Fibroblast of lung (primary cell): Measurements from ENCODE around the gene OR10A3. TPM values are rescaled to one million over a fixed set of nuclear protein-coding genes. Genes with fewer than 3 reads are reported as not detected.

Source experiments
- DNase-seq, 2 donors: peaks; one replicate each; pipeline versions ENCODE4 v3.0.0 to v3.0.0-alpha.2; 2010; ENCODE audit warnings: low read depth in 2 of 2
- H2AFZ ChIP-seq: 2 replicates; pipeline ENCODE4 v1.5.1; 2012; ENCODE audit warnings: low read length, control low read depth, inconsistent platforms
- H3K27ac ChIP-seq: 2 replicates; pipeline ENCODE4 v1.5.1; 2011; ENCODE audit warnings: low read length, control low read depth; ENCODE audit not compliant: insufficient read depth
- H3K27me3 ChIP-seq: 2 replicates; pipeline ENCODE4 v1.5.1; 2011; ENCODE audit warnings: mild to moderate bottlenecking, low read length; ENCODE audit not compliant: control insufficient read depth, insufficient read depth
- H3K36me3 ChIP-seq: 2 replicates; pipeline ENCODE4 v1.5.1; 2011; ENCODE audit warnings: low read length; ENCODE audit not compliant: control insufficient read depth, insufficient read depth
- H3K4me1 ChIP-seq: 2 replicates; pipeline ENCODE4 v1.5.1; 2011; ENCODE audit warnings: low read length; ENCODE audit not compliant: control insufficient read depth, insufficient read depth; ENCODE audit errors: extremely low read depth
- H3K4me2 ChIP-seq: 2 replicates; pipeline ENCODE4 v1.5.1; 2011; ENCODE audit warnings: low read length, control low read depth; ENCODE audit not compliant: insufficient read depth; ENCODE audit errors: extremely low read depth
- H3K4me3 ChIP-seq, 4 experiments: fragments of 200-600 bp in 1 of 4; sonication (generic) in 1 of 4; replicated peaks in 1 of 4; 2 replicates each; pipeline ENCODE4 v1.5.1; 2011 to 2016; ENCODE audit warnings: low read length in 4 of 4, low read depth in 3 of 4, mild to moderate bottlenecking in 3 of 4, control low read depth in 2 of 4, inconsistent platforms in 1 of 4, mixed read lengths in 1 of 4; ENCODE audit not compliant: insufficient read depth in 1 of 4; ENCODE audit errors: control extremely low read depth in 1 of 4
- H3K79me2 ChIP-seq: 2 replicates; pipeline ENCODE4 v1.5.1; 2012; ENCODE audit warnings: mild to moderate bottlenecking, low read length, inconsistent platforms; ENCODE audit not compliant: control insufficient read depth, insufficient read depth
- H3K9ac ChIP-seq: 2 replicates; pipeline ENCODE4 v1.5.1; 2011; ENCODE audit warnings: mild to moderate bottlenecking, low read length, control low read depth; ENCODE audit not compliant: insufficient read depth
- H3K9me3 ChIP-seq: 2 replicates; pipeline ENCODE4 v1.5.1; 2012; ENCODE audit warnings: low read depth, low read length; ENCODE audit not compliant: control insufficient read depth, insufficient read depth
- H4K20me1 ChIP-seq: 2 replicates; pipeline ENCODE4 v1.5.1; 2011; ENCODE audit warnings: low read length; ENCODE audit not compliant: control insufficient read depth, insufficient read depth; ENCODE audit errors: extremely low read depth
- CTCF ChIP-seq, 2 donors: IDR thresholded peaks in 1 of 2; conservative IDR thresholded peaks in 1 of 2; 1 replicate in 1 of 2; 2 replicates in 1 of 2; pipeline ENCODE4 v1.5.1; 2011 to 2012; ENCODE audit warnings: low read length in 2 of 2, control low read depth in 1 of 2, inconsistent platforms in 1 of 2, low read depth in 1 of 2, mild to moderate bottlenecking in 1 of 2
- EZH2 ChIP-seq: IDR thresholded peaks from 2 replicates; pipeline ENCODE4 v1.5.1; 2012; ENCODE audit warnings: low read length, control low read depth, mild to moderate bottlenecking; ENCODE audit errors: missing control alignments
- polyA plus RNA-seq, 2 donors: library from polyadenylated mRNA; depleted of rRNA in 1 of 2; stranded (reverse) in 1 of 2; unstranded in 1 of 2; fragments of >200 nt; gene quantifications; 2 replicates each; pipeline ENCODE4 v1.2.1, GENCODE V29; 2011 to 2012; ENCODE audit warnings: missing spikeins in 1 of 2
- total RNA-seq: library from RNA; depleted of rRNA; stranded (reverse); fragments of >200 nt; gene quantifications from 2 replicates; pipeline ENCODE4 v1.2.1, GENCODE V29; 2014

Gene OR10A3
- total and polyA plus RNA-seq, 2 donors (not counting 1 experiment from before 2014, with no cell fraction given) = 0.07 to 0.17 TPM

GRCh38 chr11:7892840-7893254, 48.7 kb downstream of the OR10A3 start:
- Histone ChIP-seq H3K36me3 (no peaks in the 10 kb centered on the region), H4K20me1 (no peaks in the 10 kb centered on the region), H3K79me2 (no peaks in the 10 kb centered on the region), H3K4me3 (no peak overlapping the region), H2AFZ (peak overlapping the region; percentile 93), H3K4me1 (peaks cover 21% of the 10 kb centered on the region), H3K9ac (no peak overlapping the region), H3K9me3 (no peaks in the 10 kb centered on the region), H3K27me3 (no peaks in the 10 kb centered on the region), H3K27ac (peak overlapping the region; percentile 76), H3K4me2 (no peak overlapping the region)
- TF ChIP-seq EZH2 (no peak), CTCF (conservative IDR thresholded peaks at IDR 0.05 in 1 of 2, IDR thresholded peaks at IDR 0.05 in 1 of 2; ENCODE audit: low read depth in 1 of 2, low read length in 2 of 2) (peak; percentile 60 to 71)
- peak; percentile 52 to 83 for DNase-seq

GRCh38 chr11:7892059-7892699, 49.3 kb downstream of the OR10A3 start:
- Histone ChIP-seq H3K79me2 (no peaks in the 10 kb centered on the region), H3K9me3 (no peaks in the 10 kb centered on the region), H2AFZ (peak overlapping the region; percentile 78), H3K36me3 (no peaks in the 10 kb centered on the region), H3K9ac (peak overlapping the region; percentile 14), H3K4me2 (peak overlapping the region; percentile 45), H4K20me1 (no peaks in the 10 kb centered on the region), H3K27me3 (no peaks in the 10 kb centered on the region), H3K4me3 (peak overlapping the region in 1 of 4 experiments; percentile 1), H3K27ac (peak overlapping the region; percentile 76), H3K4me1 (peaks cover 21% of the 10 kb centered on the region)
- peak; percentile 58 to 85 for DNase-seq
- TF ChIP-seq CTCF (conservative IDR thresholded peaks at IDR 0.05 in 1 of 2, IDR thresholded peaks at IDR 0.05 in 1 of 2; ENCODE audit: low read depth in 1 of 2, low read length in 2 of 2) = no peak
- TF ChIP-seq EZH2 = no peak

DNA sequence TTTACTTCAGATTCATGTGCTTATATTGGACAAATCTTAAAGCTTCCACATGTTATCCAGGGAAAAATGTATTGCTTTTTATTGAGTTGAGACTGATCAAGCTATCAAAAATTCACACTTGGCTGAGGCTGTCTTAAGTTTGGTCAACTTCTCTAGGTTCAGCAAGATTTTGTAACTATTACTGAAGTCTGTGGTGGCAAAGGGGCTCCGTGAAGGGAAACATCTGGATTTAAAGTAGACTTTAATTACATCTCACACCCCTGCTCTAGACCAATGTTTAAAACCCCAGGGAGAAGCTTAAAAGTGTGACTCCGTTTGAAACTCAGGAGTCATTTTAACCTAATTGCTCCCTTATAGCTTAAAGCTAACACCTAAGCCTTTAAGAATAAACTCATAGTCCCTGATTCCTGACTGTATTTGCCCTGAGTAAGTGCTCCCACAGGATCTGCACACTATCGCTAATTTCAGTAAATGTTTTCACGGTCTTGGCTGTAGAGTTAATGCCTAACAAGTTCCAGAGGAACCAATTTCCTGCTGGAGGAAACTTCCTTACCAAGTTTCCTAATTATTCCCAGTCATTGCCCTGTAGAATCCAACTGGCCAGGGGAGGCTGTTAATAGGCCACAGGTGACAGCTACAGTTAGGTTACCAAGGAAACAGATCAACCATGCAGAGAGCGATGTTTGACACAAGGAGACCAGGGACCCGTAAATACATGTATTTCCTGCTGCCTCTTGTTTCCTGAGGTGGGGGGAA, 50.9 kb downstream of the OR10A3 start:
- H2AFZ ChIP-seq = peak overlapping the region; percentile 28
- H3K4me3 ChIP-seq = no peak overlapping the region
- no peak for DNase-seq
- H3K36me3 ChIP-seq = no peaks in the 10 kb centered on the region
- no peak for TF ChIP-seq CTCF (conservative IDR thresholded peaks at IDR 0.05 in 1 of 2, IDR thresholded peaks at IDR 0.05 in 1 of 2; ENCODE audit: low read depth in 1 of 2, low read length in 2 of 2)
- no peak for TF ChIP-seq EZH2
- no peaks in the 10 kb centered on the region for H3K9me3 ChIP-seq
- no peak overlapping the region for H3K9ac ChIP-seq
- H4K20me1 ChIP-seq = no peaks in the 10 kb centered on the region
- H3K27me3 ChIP-seq = no peaks in the 10 kb centered on the region
- peaks cover 19% of the 10 kb centered on the region for H3K4me1 ChIP-seq
- peak overlapping the region; percentile 75 for H3K4me2 ChIP-seq
- no peaks in the 10 kb centered on the region for H3K79me2 ChIP-seq
- H3K27ac ChIP-seq = no peak overlapping the region
